ENCODE measurements around the gene ANKS1A. TPM values are rescaled to one million over a fixed set of nuclear protein-coding genes. Genes with fewer than 3 reads are reported as not detected.

The ANKS1A gene
- total and polyA plus RNA-seq, 11 donors = 11.0 to 49.5 (median 29.3) TPM

- peaks cover 0 to 27% (median 2%) of the 10 kb centered on the region in 12 donors for H3K4me1 ChIP-seq
- intact Hi-C loops (cut with DNase I) = loop anchor here in 2 of 10 donors (10.0 kb wide), 1 partner anchor 63 kb away; no protein-coding TSS in a partner anchor
- H3K36me3 ChIP-seq = peaks cover 0 to 79% (median 60%) of the 10 kb centered on the region in 9 donors
- no peak for ATAC-seq
- 82 to 85% (median 84%) methylated on average over 12 of the region's 12 CpGs for WGBS, 4 donors
- H3K4me3 ChIP-seq = no peak overlapping the region
- TF ChIP-seq POLR2A (IDR thresholded peaks at IDR 0.05) (no peak), CTCF (IDR thresholded peaks at IDR 0.05) (no peak)
- DNase-seq = peak in 2 of 5 donors; percentile 2 to 18
- no peaks in the 10 kb centered on the region for H3K27me3 ChIP-seq
- H3K9me3 ChIP-seq = no peaks in the 10 kb centered on the region
- H3K27ac ChIP-seq = no peak overlapping the region
Measured at GRCh38 chr6:35071347-35071994, 182.4 kb downstream of the ANKS1A start.

GRCh38 chr6:35072051-35072697 lies 183.1 kb downstream of the ANKS1A start:
- Histone ChIP-seq H3K27me3 (no peaks in the 10 kb centered on the region), H3K36me3 (peaks cover 0 to 79% (median 64%) of the 10 kb centered on the region in 9 donors), H3K4me1 (peaks cover 0 to 27% (median 2%) of the 10 kb centered on the region in 12 donors), H3K27ac (peak overlapping the region in 1 of 12 donors; percentile 17), H3K9me3 (no peaks in the 10 kb centered on the region), H3K4me3 (no peak overlapping the region)
- ATAC-seq (no peak), DNase-seq (peak in 2 of 5 donors; percentile 23 to 35)
- intact Hi-C loops (cut with DNase I) = loop anchor here in 2 of 10 donors (10.0 kb wide), 1 partner anchor 63 kb away; no protein-coding TSS in a partner anchor
- TF ChIP-seq POLR2A (IDR thresholded peaks at IDR 0.05) (no peak), CTCF (IDR thresholded peaks at IDR 0.05) (no peak)
- 68 to 77% (median 71%) methylated on average over 15 of the region's 15 CpGs for WGBS, 4 donors

GRCh38 chr6:35072698-35073055 lies 183.6 kb downstream of the ANKS1A start:
- ATAC-seq = no peak
- H3K4me1 ChIP-seq = peaks cover 0 to 27% (median 2%) of the 10 kb centered on the region in 12 donors
- peaks cover 0 to 80% (median 65%) of the 10 kb centered on the region in 9 donors for H3K36me3 ChIP-seq
- intact Hi-C loops (cut with DNase I) = loop anchor here in 2 of 10 donors (10.0 kb wide), 1 partner anchor 62 kb away; no protein-coding TSS in a partner anchor
- peak overlapping the region in 1 of 12 donors; percentile 17 for H3K27ac ChIP-seq
- H3K27me3 ChIP-seq = no peaks in the 10 kb centered on the region
- H3K4me3 ChIP-seq = no peak overlapping the region
- 81 to 93% (median 90%) methylated on average over 6 to 9 of the region's 9 CpGs for WGBS, 4 donors
- DNase-seq = peak in 2 of 5 donors; percentile 5 to 45
- no peak for TF ChIP-seq POLR2A (IDR thresholded peaks at IDR 0.05)
- no peak for TF ChIP-seq CTCF (IDR thresholded peaks at IDR 0.05)
- no peaks in the 10 kb centered on the region for H3K9me3 ChIP-seq

- Histone ChIP-seq H3K36me3 (peaks cover 0 to 83% (median 69%) of the 10 kb centered on the region in 9 donors), H3K27ac (no peak overlapping the region), H3K9me3 (no peaks in the 10 kb centered on the region), H3K4me3 (no peak overlapping the region), H3K4me1 (peaks cover 0 to 23% (median 1%) of the 10 kb centered on the region in 12 donors), H3K27me3 (no peaks in the 10 kb centered on the region)
- no peak for TF ChIP-seq CTCF (IDR thresholded peaks at IDR 0.05)
- intact Hi-C loops (cut with DNase I) = loop anchor here in 2 of 10 donors (10.0 kb wide), 1 partner anchor 62 kb away; no protein-coding TSS in a partner anchor
- DNase-seq (peak in 3 of 5 donors; percentile 11 to 40 (median 22)), ATAC-seq (peak in 2 of 4 donors; percentile 4 to 6)
- WGBS, 4 donors = 90 to 95% (median 93%) methylated on average over 4 to 10 of the region's 10 CpGs
Measured at GRCh38 chr6:35073211-35073610, 184.2 kb downstream of the ANKS1A start.
